NCI-H2227 treated with DMSO at 0.1 percent for 48 hours (cell line): Measurements from ENCODE around the gene DNAAF5.
"Not testable (repeated sequence)": the region's sequence is repeated elsewhere in the genome, so short reads cannot be mapped to it uniquely, and the experiment has no call there.

ENCODE experiments used
- DNase-seq: peaks from one replicate; lab custom pipeline; 2025; lab: John Stamatoyannopoulos, UW

DNAAF5 gene

DNA sequence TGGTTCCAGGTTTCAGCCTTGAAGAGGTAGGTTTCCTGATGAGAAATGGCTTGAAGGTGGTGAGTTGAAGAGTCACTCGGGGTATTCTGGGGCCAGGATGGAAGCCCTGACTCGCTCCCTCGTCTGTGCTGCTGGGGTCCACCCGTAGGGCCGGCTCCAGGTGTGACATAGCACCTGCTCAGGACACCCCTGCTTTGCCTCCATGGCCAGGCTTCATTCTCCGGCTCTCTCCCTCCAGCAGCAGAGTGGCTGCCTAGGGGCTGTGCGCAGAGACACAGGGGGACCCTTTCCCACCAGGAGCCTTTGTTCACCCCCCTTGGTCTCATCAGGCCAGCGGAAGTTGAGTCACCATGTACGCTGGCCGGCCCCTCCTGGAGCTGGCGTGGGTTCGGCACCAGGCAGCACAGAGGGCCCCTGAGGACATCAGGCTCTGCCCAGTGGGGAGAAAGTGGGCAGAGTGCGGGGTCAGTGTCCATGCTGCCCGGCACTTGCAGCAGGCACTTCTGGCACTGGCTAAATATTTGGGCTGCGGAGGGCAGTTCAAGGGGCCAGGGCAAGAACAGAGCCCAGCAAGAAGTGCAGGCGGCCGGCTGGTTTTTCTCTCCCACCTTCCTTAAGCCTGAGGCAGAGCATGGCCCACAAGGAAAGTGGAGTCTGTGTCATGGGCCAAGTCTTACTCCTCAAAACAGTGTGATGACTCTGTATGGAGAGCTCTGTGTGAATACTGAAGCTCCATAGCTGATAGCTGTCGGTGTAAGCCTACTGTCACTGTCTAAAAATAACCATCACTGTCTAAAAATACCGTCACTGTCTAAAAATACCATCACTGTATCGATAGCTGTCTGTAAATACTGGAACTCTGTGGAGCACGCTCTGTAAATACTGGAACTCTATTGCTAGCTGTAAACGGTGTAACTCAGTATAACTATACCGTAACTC, 4.3 kb downstream of the DNAAF5 start:
- no peak for DNase-seq

DNA sequence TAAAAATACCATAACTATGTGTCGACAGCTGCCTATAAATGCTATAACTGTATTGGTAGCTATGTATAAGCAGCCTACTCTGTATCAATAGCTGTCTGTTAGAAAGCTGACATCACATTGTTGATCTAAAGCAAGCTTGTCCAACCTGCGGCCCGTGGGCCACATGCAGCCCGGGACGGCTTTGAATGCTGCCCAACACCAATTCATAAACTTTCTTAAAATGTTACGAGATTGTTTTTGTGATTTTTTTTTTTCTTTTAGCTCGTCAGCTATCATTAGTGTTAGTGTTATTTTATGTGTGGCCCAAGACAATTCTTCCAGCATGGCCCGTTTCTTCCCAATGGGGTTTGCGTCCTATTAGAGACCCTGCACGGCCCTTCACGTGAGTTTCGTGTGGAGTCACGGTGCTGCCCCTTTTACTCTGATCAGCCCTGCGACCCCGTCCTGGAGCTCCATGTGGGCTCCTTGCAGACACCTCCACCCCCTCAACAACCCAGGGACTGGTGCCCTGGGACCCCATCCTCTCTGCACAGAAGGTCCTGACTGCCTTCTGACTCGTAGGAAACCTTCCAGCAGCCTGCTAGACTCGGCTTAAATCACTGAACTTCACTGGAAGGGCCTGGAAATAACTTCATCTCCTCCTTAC, 5.1 kb downstream of the DNAAF5 start:
- DNase-seq: no peak

DNA sequence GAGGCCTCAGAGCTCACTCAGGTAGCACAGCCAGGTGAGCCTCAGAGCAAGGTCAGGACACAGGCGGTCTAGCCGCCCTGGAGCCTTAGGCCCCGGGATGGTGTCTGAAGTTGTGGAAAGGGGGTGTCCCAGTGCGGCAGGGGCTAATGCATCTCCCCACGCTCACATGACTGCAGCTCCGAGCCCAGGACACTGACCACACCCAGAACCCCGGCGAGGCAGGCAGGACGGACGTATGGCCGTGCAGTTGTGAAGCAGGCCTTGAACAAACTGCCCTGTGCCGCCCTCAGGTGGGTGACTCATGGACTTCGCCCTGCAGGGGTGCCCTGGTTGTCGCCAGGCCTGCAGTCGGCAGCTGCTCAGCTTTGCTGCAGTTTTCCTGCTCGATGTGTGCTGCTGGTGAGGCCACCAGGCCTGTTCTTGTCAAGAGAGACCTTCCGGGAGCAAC, 5.6 kb downstream of the DNAAF5 start:
- DNase-seq: no peak

GRCh38 chr7:732556-732955, 6.1 kb downstream of the DNAAF5 start:
- DNase-seq: no peak

- no peak for DNase-seq
These were observed 7.7 kb downstream of the DNAAF5 start for GRCh38 chr7:734214-734613.

DNA sequence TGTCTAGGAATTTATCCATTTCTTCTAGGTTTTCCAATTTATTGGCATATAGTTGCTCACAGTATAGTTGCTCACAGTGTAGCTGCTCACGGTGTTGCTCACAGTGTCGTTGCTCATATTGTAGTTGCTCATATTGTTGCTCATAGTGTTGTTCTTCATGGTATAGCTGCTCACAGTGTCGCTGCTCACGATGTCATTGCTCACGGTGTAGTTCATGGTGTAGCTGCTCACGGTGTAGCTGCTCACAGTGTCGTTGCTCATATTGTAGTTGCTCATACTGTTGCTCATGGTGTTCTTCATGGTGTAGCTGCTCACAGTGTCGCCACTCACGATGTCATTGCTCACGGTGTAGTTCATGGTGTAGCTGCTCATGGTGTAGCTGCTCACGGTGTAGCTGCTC, 8.3 kb downstream of the DNAAF5 start:
- DNase-seq: no peak

GRCh38 chr7:738241-738640, 11.7 kb downstream of the DNAAF5 start:
- DNase-seq: no peak

- no peak for DNase-seq
These were observed 12.4 kb downstream of the DNAAF5 start for GRCh38 chr7:738723-739454.

DNA sequence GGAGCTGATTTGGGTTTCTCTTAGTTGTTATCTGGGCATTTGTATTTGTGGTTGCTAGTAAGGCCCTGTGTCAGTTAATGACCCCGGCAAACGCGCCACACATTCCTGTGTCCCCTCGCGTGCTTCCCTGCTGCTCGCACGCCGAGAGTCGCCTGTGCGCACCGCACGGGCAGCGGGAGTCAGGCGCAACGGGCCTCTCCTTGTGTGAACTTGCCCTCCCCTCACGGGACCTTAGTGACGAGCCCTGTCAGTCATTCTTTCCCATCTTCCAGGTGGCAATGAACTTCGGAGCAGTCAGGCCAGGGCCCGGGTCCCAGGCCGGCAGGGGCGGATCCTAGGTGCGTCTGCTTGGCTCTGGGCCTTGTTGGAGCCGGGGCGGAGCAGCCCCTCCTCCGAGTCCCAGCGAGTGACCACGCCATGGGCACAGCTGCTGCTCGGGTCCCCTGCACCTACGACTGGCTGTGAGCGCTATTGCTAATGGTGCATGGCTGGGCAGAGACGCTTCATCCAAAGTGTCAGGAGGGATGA, 13.0 kb downstream of the DNAAF5 start:
- no peak for DNase-seq

- DNase-seq: no peak
These were observed 13.8 kb downstream of the DNAAF5 start for GRCh38 chr7:739983-740942.

DNA sequence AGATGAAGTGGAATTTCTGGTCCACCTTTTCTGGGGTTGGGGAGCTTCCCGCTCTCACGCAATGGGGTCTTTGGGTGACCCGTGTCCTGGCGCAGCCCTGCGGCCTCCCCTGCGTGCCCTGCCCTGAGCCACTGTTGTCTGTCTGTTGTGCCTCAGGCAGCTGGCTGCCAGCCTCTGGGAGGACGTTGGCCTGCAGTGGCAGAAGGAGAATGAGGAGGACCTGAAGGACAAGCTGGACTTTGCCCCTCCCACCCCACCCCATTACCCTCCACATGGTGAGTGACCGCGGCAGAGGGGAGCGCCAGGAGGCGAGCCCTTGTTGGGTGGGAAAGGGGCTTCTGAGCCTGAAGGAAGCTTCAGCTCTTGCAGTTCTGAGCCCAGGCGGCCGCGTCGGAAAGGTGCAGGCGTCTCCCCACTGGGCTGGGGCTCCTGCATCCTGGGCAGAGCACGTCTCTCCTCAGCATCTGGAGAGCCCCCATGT, 14.7 kb downstream of the DNAAF5 start:
- no peak for DNase-seq

GRCh38 chr7:741850-742249, 15.4 kb downstream of the DNAAF5 start:
- no peak for DNase-seq

DNA sequence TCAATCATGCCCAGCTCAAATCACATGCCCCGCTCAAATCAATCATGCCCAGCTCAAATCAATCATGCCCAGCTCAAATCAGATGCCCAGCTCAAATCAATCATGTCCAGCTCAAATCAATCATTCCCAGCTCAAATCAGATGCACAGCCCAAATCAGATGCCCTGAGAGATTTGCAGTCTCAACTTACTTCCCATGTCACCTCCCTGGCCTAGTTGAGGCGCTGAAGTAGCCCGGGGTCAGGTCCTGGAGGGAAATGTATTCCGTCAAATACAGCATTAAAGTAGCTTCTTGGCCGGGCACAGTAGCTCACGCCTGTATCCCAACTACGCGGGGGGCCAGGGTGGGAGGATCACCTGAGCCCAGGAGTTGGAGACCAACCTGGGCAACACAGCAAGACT, 16.3 kb downstream of the DNAAF5 start:
- DNase-seq: no peak

DNA sequence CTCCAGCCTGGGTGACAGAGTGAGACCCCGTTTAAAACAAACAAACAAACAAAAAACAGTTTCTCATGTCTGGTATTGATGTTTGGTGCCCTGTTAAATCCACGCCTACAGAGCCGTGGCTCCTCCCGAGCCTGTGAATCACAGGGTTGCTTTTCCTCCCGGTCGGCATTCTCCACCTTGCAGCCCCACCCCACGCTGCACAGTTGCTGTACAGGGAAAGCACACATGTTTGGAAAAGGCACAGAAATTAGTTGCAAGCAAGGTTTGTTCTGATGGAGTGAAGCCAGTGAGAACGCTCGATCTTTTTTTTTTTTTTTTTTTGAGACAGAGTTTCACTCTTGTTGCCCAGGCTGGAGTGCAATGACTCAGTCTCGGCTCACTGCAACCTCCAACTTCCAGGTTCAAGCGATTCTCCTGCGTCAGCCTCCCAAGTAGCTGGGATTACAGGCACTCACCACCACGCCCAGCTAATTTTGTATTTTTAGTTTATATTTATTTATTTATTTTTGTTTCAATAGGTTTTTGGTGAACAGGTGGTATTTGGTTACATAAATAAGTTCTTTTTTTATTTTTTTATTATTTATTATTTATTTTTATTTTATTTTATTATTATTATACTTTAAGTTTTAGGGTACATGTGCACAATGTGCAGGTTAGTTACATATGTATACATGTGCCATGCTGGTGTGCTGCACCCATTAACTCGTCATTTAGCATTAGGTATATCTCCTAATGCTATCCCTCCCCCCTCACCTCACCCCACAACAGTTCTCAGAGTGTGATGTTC, 17.0 kb downstream of the DNAAF5 start:
- DNase-seq: not testable (repeated sequence)

GRCh38 chr7:744128-744520, 17.6 kb downstream of the DNAAF5 start:
- DNase-seq: not testable (repeated sequence)

- DNase-seq: no peak
These were observed 18.4 kb downstream of the DNAAF5 start for GRCh38 chr7:744854-745430.

DNA sequence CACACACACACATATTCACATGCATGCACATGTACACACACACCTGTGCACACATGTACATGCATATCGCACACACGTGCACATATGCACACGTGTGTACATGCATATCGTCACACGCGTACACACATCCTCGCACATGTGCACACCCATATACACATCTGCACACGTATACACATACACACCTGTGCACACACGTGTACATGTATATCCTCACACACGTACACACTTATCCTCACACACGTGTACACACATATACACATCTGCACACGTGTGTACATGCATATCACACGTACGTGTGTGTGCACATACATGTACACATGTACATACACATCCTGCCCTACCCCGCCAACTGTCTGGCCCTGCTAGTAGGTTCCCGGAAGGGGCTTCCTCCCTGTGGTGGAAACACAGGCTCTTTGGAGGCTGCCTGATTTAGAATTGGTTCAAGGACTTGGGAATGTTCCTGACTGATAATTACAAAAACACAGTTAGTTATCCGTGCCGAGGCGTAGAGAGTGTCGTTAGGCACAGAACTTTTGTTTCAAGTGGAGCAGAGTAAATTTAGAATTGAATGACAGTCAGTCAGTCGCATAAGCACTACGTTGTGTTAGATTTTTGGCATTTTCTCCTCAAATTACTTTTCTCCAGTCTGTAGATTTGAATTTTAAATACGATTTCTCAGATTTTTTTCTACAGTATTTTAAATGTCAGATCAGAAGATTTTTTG, 19.1 kb downstream of the DNAAF5 start:
- DNase-seq: no peak

- no peak for DNase-seq
These were observed 19.9 kb downstream of the DNAAF5 start for GRCh38 chr7:746155-747061.
